ENCODE measurements around the gene EGFR. TPM values are rescaled to one million over a fixed set of nuclear protein-coding genes. Genes with fewer than 3 reads are reported as not detected.

EGFR gene
- total RNA-seq, 4 donors from 2014 or later, result 87.2 to 124 (median 94.5) TPM

- no peak for TF ChIP-seq CTCF (IDR thresholded peaks at IDR 0.05)
- ATAC-seq (ENCODE audit: low FRiP score) (no peak), DNase-seq (ENCODE audit: low spot score) (no peak)
These were observed 155.6 kb downstream of the EGFR start for GRCh38 chr7:55174456-55174855.

GRCh38 chr7:55174856-55175255 lies 156.0 kb downstream of the EGFR start:
- ATAC-seq (ENCODE audit: low FRiP score) (no peak), DNase-seq (ENCODE audit: low spot score) (no peak)
- no peak for TF ChIP-seq CTCF (IDR thresholded peaks at IDR 0.05)

- no peak for TF ChIP-seq CTCF (IDR thresholded peaks at IDR 0.05)
- no peak for ATAC-seq (ENCODE audit: low FRiP score)
- DNase-seq (ENCODE audit: low spot score), result no peak
These were observed 158.3 kb downstream of the EGFR start for GRCh38 chr7:55177068-55177530.

- no peak for ATAC-seq (ENCODE audit: low FRiP score)
- no peak for TF ChIP-seq CTCF (IDR thresholded peaks at IDR 0.05)
- no peak for DNase-seq (ENCODE audit: low spot score)
These were observed 158.9 kb downstream of the EGFR start for GRCh38 chr7:55177589-55178261.

- no peak for TF ChIP-seq CTCF (IDR thresholded peaks at IDR 0.05)
- DNase-seq (ENCODE audit: low spot score) (no peak), ATAC-seq (ENCODE audit: low FRiP score) (no peak)
These were observed 159.6 kb downstream of the EGFR start for GRCh38 chr7:55178292-55178862.

- DNase-seq (ENCODE audit: low spot score) (no peak), ATAC-seq (ENCODE audit: low FRiP score) (no peak)
- TF ChIP-seq CTCF (IDR thresholded peaks at IDR 0.05), result no peak
These were observed 160.3 kb downstream of the EGFR start for GRCh38 chr7:55178863-55179773.

Measured in omental fat pad (tissue), 4 donors.